Effector memory CD4-positive, alpha-beta T cell (primary cell): ENCODE measurements around the gene SSBP3.
"Not testable (repeated sequence)": the region's sequence is repeated elsewhere in the genome, so short reads cannot be mapped to it uniquely, and the experiment has no call there.

Experiments used
- DNase-seq, 3 donors: peaks; one replicate each; pipeline ENCODE4 v3.0.0-alpha.2; 2020
- H3K27ac ChIP-seq: 2 replicates; pipeline ENCODE4 v1.7.0; 2013; ENCODE audit warnings: mild to moderate bottlenecking, low read length, moderate library complexity; ENCODE audit not compliant: insufficient read depth, poor library complexity, severe bottlenecking
- H3K27me3 ChIP-seq: replicated peaks from 2 replicates; pipeline ENCODE4 v1.7.0; 2013; ENCODE audit warnings: mild to moderate bottlenecking, low read length; ENCODE audit not compliant: insufficient read depth, control insufficient read depth, poor library complexity, severe bottlenecking
- H3K36me3 ChIP-seq: 2 replicates; pipeline ENCODE4 v1.7.0; 2013; ENCODE audit warnings: mild to moderate bottlenecking, low read length, moderate library complexity; ENCODE audit not compliant: control insufficient read depth, insufficient read depth
- H3K4me1 ChIP-seq: 2 replicates; pipeline ENCODE4 v1.7.0; 2013; ENCODE audit warnings: low read length, mild to moderate bottlenecking; ENCODE audit not compliant: control insufficient read depth, insufficient read depth, poor library complexity, severe bottlenecking
- H3K4me3 ChIP-seq: 2 replicates; pipeline ENCODE4 v1.7.0; 2013; ENCODE audit warnings: low read length, low read depth, mild to moderate bottlenecking; ENCODE audit not compliant: insufficient read depth, poor library complexity, severe bottlenecking
- H3K9me3 ChIP-seq: 2 replicates; pipeline ENCODE4 v1.7.0; 2013; ENCODE audit warnings: mild to moderate bottlenecking, low read length, moderate library complexity; ENCODE audit not compliant: control insufficient read depth

SSBP3 gene

DNA sequence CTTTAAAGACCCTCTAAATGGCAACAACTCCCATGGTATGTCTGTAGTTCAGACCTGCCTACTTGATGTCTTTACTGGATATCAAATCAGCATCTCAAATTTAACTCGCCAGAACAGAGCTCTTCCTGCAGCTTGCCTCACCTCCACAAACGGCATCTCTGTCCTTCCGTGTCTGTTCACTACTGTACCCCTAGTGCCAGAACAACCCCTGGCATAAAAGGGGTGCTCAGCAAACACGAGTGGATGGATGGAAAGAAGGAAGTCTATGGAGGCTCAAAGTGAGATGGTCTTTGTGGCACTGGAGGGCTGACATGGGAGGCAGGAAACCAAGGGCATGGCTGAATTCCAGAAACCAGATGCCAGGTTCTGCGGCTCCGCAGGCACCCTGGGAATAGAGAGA lies 183.5 kb downstream of the SSBP3 start:
- Histone ChIP-seq H3K27ac (no peak overlapping the region), H3K4me1 (no peaks in the 10 kb centered on the region), H3K4me3 (no peak overlapping the region), H3K36me3 (peaks cover 18% of the 10 kb centered on the region), H3K9me3 (no peaks in the 10 kb centered on the region), H3K27me3 (no peaks in the 10 kb centered on the region)
- DNase-seq: no peak

DNA sequence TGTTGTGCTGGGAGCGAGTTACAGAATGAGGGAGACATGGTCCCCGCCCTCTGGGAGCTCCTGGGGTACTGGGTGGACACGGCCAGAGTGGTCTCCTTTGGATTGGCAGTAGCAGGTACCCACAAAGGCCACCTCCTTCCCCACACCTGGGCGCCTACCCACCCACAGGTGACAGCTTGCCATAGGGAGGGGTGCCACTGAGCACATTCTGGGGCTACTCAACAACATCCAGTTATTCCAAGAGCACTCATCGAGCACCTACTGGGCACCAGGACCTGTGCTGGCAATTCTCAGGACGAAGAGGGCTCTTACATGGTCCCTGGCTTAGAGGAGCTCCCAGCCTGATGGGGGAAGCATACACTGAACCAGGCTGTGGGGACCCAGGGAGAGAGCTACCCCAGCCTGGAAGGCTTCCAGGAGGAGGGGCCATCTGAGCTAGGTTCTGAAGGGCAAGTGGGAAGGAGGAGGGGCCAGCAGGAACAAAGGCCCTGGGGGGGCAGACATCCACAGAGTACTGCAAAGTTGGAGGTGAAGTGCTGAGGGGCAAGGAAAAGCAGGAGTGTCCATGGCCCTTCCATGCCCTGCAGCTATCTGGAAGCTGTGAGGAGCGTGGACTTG lies 184.2 kb downstream of the SSBP3 start:
- no peak for DNase-seq
- H3K9me3 ChIP-seq: no peaks in the 10 kb centered on the region
- H3K4me1 ChIP-seq: no peaks in the 10 kb centered on the region
- no peak overlapping the region for H3K27ac ChIP-seq
- peaks cover 24% of the 10 kb centered on the region for H3K36me3 ChIP-seq
- H3K27me3 ChIP-seq: no peaks in the 10 kb centered on the region
- H3K4me3 ChIP-seq: no peak overlapping the region

DNA sequence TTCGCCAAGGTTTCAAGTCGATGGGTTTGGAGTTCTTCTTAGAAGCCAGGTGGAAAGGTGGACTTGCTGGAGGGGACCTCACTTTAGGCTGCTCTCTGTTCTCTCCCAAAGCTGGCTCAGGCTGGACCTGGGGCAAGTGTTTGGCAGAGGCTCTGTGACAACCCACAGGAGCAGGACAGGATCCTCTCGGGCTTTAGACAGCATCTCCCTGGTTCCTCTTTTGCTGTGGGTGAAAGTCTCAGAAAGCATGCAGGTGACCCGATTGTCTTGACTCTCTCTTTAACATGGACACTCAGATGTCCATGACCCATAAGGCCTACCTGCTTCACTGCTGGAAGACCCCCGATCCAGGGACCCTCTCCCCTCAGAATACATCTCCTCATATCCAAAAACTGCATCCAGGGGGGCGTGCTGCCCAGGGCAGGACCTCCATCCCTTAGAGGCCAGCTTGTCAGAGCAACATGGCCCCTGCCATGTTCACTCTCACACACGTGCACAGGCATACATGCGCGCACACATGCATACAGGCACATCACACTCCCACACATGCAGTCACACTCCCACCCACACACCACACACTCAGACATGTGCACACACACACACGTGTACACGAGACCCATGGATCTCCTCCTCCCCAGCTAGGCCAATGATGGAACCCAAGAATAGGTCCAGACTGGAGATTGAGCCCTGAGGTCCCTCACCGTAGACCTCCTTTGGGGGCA lies 184.9 kb downstream of the SSBP3 start:
- Histone ChIP-seq H3K27ac (no peak overlapping the region), H3K9me3 (no peaks in the 10 kb centered on the region), H3K27me3 (no peaks in the 10 kb centered on the region), H3K4me1 (no peaks in the 10 kb centered on the region), H3K4me3 (no peak overlapping the region), H3K36me3 (peaks cover 31% of the 10 kb centered on the region)
- DNase-seq: no peak

- Histone ChIP-seq H3K36me3 (peaks cover 42% of the 10 kb centered on the region), H3K27me3 (no peaks in the 10 kb centered on the region), H3K4me1 (no peaks in the 10 kb centered on the region), H3K9me3 (no peaks in the 10 kb centered on the region), H3K27ac (no peak overlapping the region), H3K4me3 (no peak overlapping the region)
- DNase-seq: no peak
Measured at GRCh38 chr1:54220004-54220811, 186.0 kb downstream of the SSBP3 start.

- Histone ChIP-seq H3K4me1 (no peaks in the 10 kb centered on the region), H3K27ac (no peak overlapping the region), H3K36me3 (peaks cover 48% of the 10 kb centered on the region), H3K4me3 (no peak overlapping the region), H3K27me3 (no peaks in the 10 kb centered on the region), H3K9me3 (no peaks in the 10 kb centered on the region)
- no peak for DNase-seq
Measured at GRCh38 chr1:54219688-54220003, 186.5 kb downstream of the SSBP3 start.

DNA sequence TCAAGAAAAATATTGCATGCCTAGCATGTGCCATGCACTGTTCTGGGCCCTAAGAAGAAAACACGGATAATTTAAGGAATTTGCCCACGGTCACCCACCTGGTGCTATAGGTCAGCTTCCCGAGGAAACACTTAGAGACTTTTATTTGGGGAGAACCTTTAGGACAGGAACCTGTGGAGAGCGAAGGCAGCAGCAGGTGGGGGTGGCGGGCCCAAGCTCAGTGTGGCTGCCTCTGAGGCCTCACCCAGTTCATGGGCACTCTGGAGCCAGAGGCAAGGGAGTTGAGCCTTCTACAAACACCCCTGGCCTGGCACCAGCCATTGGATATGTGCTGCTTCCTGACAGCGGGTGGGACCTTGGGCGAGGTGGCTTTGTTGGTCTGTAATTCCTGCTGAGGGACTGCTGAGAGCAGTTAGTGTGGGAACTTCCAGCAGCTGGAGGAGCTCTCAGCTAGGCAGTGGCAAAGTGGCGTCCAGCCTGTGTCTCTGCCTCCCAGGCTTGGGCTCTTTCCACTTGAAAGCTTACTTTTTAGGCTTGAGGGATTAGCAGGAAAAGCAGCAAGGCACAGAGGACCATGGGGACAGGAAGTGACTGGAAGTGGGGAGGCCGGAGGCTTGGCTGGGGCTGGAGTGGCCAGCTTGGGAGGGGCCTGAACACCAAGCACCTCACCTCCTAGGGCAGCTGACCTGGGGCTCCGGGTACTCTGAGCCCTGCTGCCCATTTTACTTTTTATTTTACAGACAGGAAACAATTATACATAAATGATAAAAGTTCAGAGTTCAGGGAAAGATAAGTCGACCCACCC lies 187.1 kb downstream of the SSBP3 start:
- Histone ChIP-seq H3K36me3 (peaks cover 53% of the 10 kb centered on the region), H3K27me3 (no peaks in the 10 kb centered on the region), H3K27ac (no peak overlapping the region), H3K4me3 (no peak overlapping the region), H3K4me1 (no peaks in the 10 kb centered on the region), H3K9me3 (no peaks in the 10 kb centered on the region)
- DNase-seq: no peak

DNA sequence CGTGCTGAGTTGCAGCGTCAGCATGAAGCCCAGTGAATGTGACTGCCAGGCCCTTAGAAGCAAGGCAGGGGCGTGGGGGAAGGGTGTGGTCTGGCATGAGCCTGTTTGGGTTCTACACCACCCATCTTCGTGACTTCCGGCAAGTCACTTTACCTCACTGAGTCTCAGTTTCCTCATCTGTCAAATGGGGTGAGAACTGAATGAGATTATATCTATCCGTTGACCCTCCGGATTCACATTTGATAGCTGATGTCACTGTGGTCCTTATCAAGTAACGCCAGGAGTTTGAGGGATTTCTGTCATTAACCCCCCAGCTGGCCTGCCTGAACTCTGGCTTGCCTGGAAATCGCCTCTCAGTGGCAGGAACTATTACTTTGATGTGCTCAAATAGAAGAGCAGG lies 190.7 kb downstream of the SSBP3 start:
- Histone ChIP-seq H3K4me1 (no peaks in the 10 kb centered on the region), H3K27ac (no peak overlapping the region), H3K9me3 (no peaks in the 10 kb centered on the region), H3K27me3 (no peaks in the 10 kb centered on the region), H3K36me3 (peaks cover 88% of the 10 kb centered on the region), H3K4me3 (no peak overlapping the region)
- no peak for DNase-seq

GRCh38 chr1:54212872-54213271 lies 193.3 kb downstream of the SSBP3 start:
- no peak for DNase-seq
- Histone ChIP-seq H3K4me3 (no peak overlapping the region), H3K27me3 (no peaks in the 10 kb centered on the region), H3K27ac (no peak overlapping the region), H3K36me3 (peaks cover 83% of the 10 kb centered on the region), H3K4me1 (no peaks in the 10 kb centered on the region), H3K9me3 (no peaks in the 10 kb centered on the region)

- H3K4me3 ChIP-seq, H3K9me3 ChIP-seq, H3K27ac ChIP-seq, H3K27me3 ChIP-seq, DNase-seq, H3K4me1 ChIP-seq: not testable (repeated sequence)
- H3K36me3 ChIP-seq: peaks cover 56% of the 10 kb centered on the region
Measured at GRCh38 chr1:54207896-54208295, 198.3 kb downstream of the SSBP3 start.
